ENCODE measurements around the gene CALML4. TPM values are rescaled to one million over a fixed set of nuclear protein-coding genes. Genes with fewer than 3 reads are reported as not detected.

CALML4 gene
- polyA plus RNA-seq, 1 experiment: 1.6 TPM

- no peak for DNase-seq (ENCODE audit: low read depth, low spot score)
- no peaks in the 10 kb centered on the region for H3K27me3 ChIP-seq (ENCODE audit: control insufficient read depth, insufficient read depth, low read length)
- CTCF ChIA-PET: no interaction called here
- POLR2A ChIA-PET: no interaction called here
- TF ChIP-seq, protein P1, sequence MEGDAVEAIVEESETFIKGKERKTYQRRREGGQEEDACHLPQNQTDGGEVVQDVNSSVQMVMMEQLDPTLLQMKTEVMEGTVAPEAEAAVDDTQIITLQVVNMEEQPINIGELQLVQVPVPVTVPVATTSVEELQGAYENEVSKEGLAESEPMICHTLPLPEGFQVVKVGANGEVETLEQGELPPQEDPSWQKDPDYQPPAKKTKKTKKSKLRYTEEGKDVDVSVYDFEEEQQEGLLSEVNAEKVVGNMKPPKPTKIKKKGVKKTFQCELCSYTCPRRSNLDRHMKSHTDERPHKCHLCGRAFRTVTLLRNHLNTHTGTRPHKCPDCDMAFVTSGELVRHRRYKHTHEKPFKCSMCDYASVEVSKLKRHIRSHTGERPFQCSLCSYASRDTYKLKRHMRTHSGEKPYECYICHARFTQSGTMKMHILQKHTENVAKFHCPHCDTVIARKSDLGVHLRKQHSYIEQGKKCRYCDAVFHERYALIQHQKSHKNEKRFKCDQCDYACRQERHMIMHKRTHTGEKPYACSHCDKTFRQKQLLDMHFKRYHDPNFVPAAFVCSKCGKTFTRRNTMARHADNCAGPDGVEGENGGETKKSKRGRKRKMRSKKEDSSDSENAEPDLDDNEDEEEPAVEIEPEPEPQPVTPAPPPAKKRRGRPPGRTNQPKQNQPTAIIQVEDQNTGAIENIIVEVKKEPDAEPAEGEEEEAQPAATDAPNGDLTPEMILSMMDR (IDR thresholded peaks at IDR 0.05; ENCODE audit: low read depth, low read length): no peak
- H3K4me3 ChIP-seq (ENCODE audit: low read depth, low read length): no peak overlapping the region
- H3K9me3 ChIP-seq (ENCODE audit: control insufficient read depth, insufficient read depth, low read length): no peaks in the 10 kb centered on the region; the same call in 1 of the 2 replicates
- H3K27ac ChIP-seq (ENCODE audit: low read depth, low read length): no peak overlapping the region
Observed at GRCh38 chr15:68207176-68207935, 2.2 kb upstream of the CALML4 start.

- ChIA-PET POLR2A (no interaction called here), CTCF (no interaction called here)
- Histone ChIP-seq H3K9me3 (ENCODE audit: control insufficient read depth, insufficient read depth, low read length) (no peaks in the 10 kb centered on the region; the same call in 1 of the 2 replicates), H3K4me3 (ENCODE audit: low read depth, low read length) (no peak overlapping the region), H3K27ac (ENCODE audit: low read depth, low read length) (no peak overlapping the region), H3K27me3 (ENCODE audit: control insufficient read depth, insufficient read depth, low read length) (no peaks in the 10 kb centered on the region)
- TF ChIP-seq, protein P1 (IDR thresholded peaks at IDR 0.05; ENCODE audit: low read depth, low read length): no peak
- DNase-seq (ENCODE audit: low read depth, low spot score): no peak
Observed at GRCh38 chr15:68206711-68207151, 1.6 kb upstream of the CALML4 start.

GRCh38 chr15:68205954-68206539 is 915 bp upstream of the CALML4 start:
- ChIA-PET POLR2A (no interaction called here), CTCF (no interaction called here)
- H3K4me3 ChIP-seq (ENCODE audit: low read depth, low read length): no peak overlapping the region
- H3K27me3 ChIP-seq (ENCODE audit: control insufficient read depth, insufficient read depth, low read length): no peaks in the 10 kb centered on the region
- DNase-seq (ENCODE audit: low read depth, low spot score): no peak
- TF ChIP-seq, protein P1 (IDR thresholded peaks at IDR 0.05; ENCODE audit: low read depth, low read length): no peak
- no peaks in the 10 kb centered on the region; the same call in 1 of the 2 replicates for H3K9me3 ChIP-seq (ENCODE audit: control insufficient read depth, insufficient read depth, low read length)
- H3K27ac ChIP-seq (ENCODE audit: low read depth, low read length): no peak overlapping the region

DNA sequence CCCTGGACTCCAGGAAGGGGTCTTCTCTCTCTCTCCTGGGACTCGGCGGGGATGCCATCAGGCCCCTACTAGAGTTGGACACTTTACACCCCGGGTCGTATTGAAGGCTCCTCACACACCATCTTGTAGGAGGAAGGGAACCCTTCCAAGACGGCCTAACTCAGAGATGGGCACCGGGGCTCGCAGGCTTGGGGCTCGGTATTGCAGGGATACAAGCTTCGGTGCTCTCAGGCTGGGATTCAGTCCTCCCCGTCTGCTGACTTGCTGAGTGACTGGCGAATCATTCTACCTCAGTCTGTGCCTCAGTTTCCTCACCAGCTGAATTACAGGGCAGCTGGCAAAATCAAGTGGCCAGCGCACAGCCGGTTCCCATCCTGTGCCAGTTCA is 419 bp upstream of the CALML4 start:
- no peak for DNase-seq (ENCODE audit: low read depth, low spot score)

DNA sequence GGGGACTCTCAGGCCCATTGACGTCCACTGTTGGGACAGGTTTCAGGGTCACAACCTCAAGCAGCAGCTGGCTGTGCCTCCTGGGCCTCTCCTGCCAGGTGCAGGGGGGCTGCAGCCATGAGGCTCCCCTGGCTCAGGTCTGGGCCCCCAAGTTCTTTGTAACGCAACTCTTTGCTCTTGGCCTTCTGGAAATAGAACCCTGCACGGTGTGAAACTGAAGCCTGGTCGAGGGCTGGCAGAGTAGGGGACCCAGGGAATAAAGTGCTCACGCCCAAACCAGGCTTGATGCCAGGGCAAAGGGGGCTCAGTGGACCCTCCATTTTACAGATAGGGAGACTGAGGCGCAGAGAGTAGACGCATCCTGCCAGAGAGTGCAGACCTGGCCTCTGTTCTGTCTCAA is 771 bp downstream of the CALML4 start:
- POLR2A ChIA-PET: no interaction called here
- TF ChIP-seq, protein P1 (IDR thresholded peaks at IDR 0.05; ENCODE audit: low read depth, low read length): no peak
- no peaks in the 10 kb centered on the region for H3K27me3 ChIP-seq (ENCODE audit: control insufficient read depth, insufficient read depth, low read length)
- no peak overlapping the region for H3K27ac ChIP-seq (ENCODE audit: low read depth, low read length)
- no peak overlapping the region for H3K4me3 ChIP-seq (ENCODE audit: low read depth, low read length)
- CTCF ChIA-PET: no interaction called here
- DNase-seq (ENCODE audit: low read depth, low spot score): no peak
- no peaks in the 10 kb centered on the region; the same call in 1 of the 2 replicates for H3K9me3 ChIP-seq (ENCODE audit: control insufficient read depth, insufficient read depth, low read length)

More for the DNA sequence above, 419 bp upstream of the CALML4 start:
- H3K27me3 ChIP-seq (ENCODE audit: control insufficient read depth, insufficient read depth, low read length): no peaks in the 10 kb centered on the region
- no peaks in the 10 kb centered on the region; the same call in 1 of the 2 replicates for H3K9me3 ChIP-seq (ENCODE audit: control insufficient read depth, insufficient read depth, low read length)
- TF ChIP-seq, protein P1 (IDR thresholded peaks at IDR 0.05; ENCODE audit: low read depth, low read length): no peak
- no peak overlapping the region for H3K27ac ChIP-seq (ENCODE audit: low read depth, low read length)
- no peak overlapping the region for H3K4me3 ChIP-seq (ENCODE audit: low read depth, low read length)
- POLR2A ChIA-PET: no interaction called here
- CTCF ChIA-PET: no interaction called here
